HCT116 (cell line): ENCODE measurements around the gene TPMT. TPM values are rescaled to one million over a fixed set of nuclear protein-coding genes. Genes with fewer than 3 reads are reported as not detected.

Experiments used
- ATAC-seq: fragments of 200-7000 bp; cut with Tn5 transposase; 2 replicates; pipeline ENCODE4 v1.9.1; 2020; ENCODE audit warnings: mild to moderate bottlenecking, moderate library complexity
- BruUV-seq: library from RNA; stranded (reverse); fragments of 400-500 nt; replicated peaks from 2 replicates; lab custom pipeline; 2021; lab: Mats Ljungman, UMichigan
- CTCF ChIA-PET: fragments of 300-600 bp; sonication (Branson Sonifier 250); formaldehyde crosslinking; loops from one replicate; lab custom pipeline; 2021; ENCODE audit warnings: antibody characterized with exemption; lab: Charles Lee
- POLR2A ChIA-PET: fragments of 300-600, 350-600 bp; sonication (Branson Sonifier 250); formaldehyde crosslinking; loops from one replicate; lab custom pipeline; 2021; ENCODE audit warnings: antibody characterized with exemption; lab: Charles Lee
- RAD21 ChIA-PET, 2 experiments: fragments of 300-600 bp; sonication (Branson Sonifier 250); formaldehyde crosslinking; loops; one replicate each; lab custom pipeline; 2023; ENCODE audit warnings: low total read pairs in 2 of 2; ENCODE audit not compliant: uncharacterized antibody in 2 of 2, unreplicated experiment in 2 of 2, low non-redundant PET in 1 of 2; lab: Charles Lee
- DNase-seq: peaks from one replicate; pipeline ENCODE4 v3.0.0-alpha.2; 2010; ENCODE audit warnings: low read depth, low spot score
- H2AFZ ChIP-seq: fragments of 200-600 bp; shearing (Covaris generic), sonication (generic); 2 replicates; pipeline ENCODE4 v1.6.1; 2017; ENCODE audit warnings: low read depth, mixed run types, mixed read lengths, antibody characterized with exemption, low read length; ENCODE audit not compliant: poor library complexity, severe bottlenecking
- H3K27ac ChIP-seq: 2 replicates; pipeline ENCODE4 v1.5.1; 2012; ENCODE audit warnings: low read depth, low read length
- H3K27me3 ChIP-seq: fragments of 200-600 bp; sonication (generic); 2 replicates; pipeline ENCODE4 v1.6.1; 2016; ENCODE audit warnings: mixed run types, low read length, mixed read lengths; ENCODE audit not compliant: insufficient read depth
- H3K36me3 ChIP-seq, 2 experiments: fragments of 200-500 bp in 1 of 2; fragments of 200-600 bp in 1 of 2; sonication (Bioruptor generic) in 1 of 2; sonication (generic) in 1 of 2; 2 replicates each; pipeline versions ENCODE4 v1.5.1 to v1.6.1; 2014 to 2016; ENCODE audit warnings: low read length in 2 of 2, inconsistent platforms in 1 of 2, mixed read lengths in 1 of 2, mixed run types in 1 of 2; ENCODE audit not compliant: insufficient read depth in 2 of 2, control insufficient read depth in 1 of 2
- H3K4me1 ChIP-seq, 2 experiments: fragments of 200-600 bp in 1 of 2; sonication (generic) in 1 of 2; 2 replicates each; pipeline versions ENCODE4 v1.5.1 to v1.6.1; 2012 to 2017; ENCODE audit warnings: low read length in 2 of 2, inconsistent platforms in 1 of 2, mild to moderate bottlenecking in 1 of 2, mixed read lengths in 1 of 2, mixed run types in 1 of 2, moderate library complexity in 1 of 2; ENCODE audit not compliant: insufficient read depth in 2 of 2, control insufficient read depth in 1 of 2
- H3K4me2 ChIP-seq: fragments of 200-600 bp; sonication (generic); 2 replicates; pipeline ENCODE4 v1.6.1; 2017; ENCODE audit warnings: mixed run types, low read length, mixed read lengths
- H3K4me3 ChIP-seq, 2 experiments: fragments of 200-600 bp in 1 of 2; sonication (generic) in 1 of 2; replicated peaks in 1 of 2; 2 replicates each; pipeline ENCODE4 v1.5.1; 2011 to 2016; ENCODE audit warnings: low read length in 2 of 2, control low read depth in 1 of 2, low read depth in 1 of 2, mild to moderate bottlenecking in 1 of 2, mixed read lengths in 1 of 2, mixed run types in 1 of 2
- H3K79me2 ChIP-seq: fragments of 200-600 bp; sonication (generic); 2 replicates; pipeline ENCODE4 v1.6.1; 2017; ENCODE audit warnings: mild to moderate bottlenecking, mixed run types, low read length, moderate library complexity, mixed read lengths; ENCODE audit not compliant: insufficient read depth
- H3K9ac ChIP-seq: fragments of 200-600 bp; sonication (generic); 2 replicates; pipeline ENCODE4 v1.6.1; 2016; ENCODE audit warnings: low read length, mixed read lengths
- H3K9me2 ChIP-seq: fragments of 200-600 bp; sonication (generic), shearing (Covaris generic); 2 replicates; pipeline ENCODE4 v1.6.1; 2017; ENCODE audit warnings: mixed run types, mild to moderate bottlenecking, moderate library complexity; ENCODE audit not compliant: insufficient read depth
- H3K9me3 ChIP-seq, 2 experiments: fragments of 200-500 bp in 1 of 2; fragments of 200-600 bp in 1 of 2; sonication (Bioruptor generic) in 1 of 2; sonication (generic) in 1 of 2; 2 replicates each; pipeline ENCODE4 v1.6.1; 2014 to 2017; ENCODE audit warnings: low read length in 2 of 2, mixed read lengths in 2 of 2, inconsistent platforms in 1 of 2, low read depth in 1 of 2, mild to moderate bottlenecking in 1 of 2, mixed run types in 1 of 2, moderate library complexity in 1 of 2; ENCODE audit not compliant: control insufficient read depth in 1 of 2, insufficient read depth in 1 of 2
- H4K20me1 ChIP-seq: fragments of 200-600 bp; sonication (generic), shearing (Covaris generic); 2 replicates; pipeline ENCODE4 v1.6.1; 2017; ENCODE audit warnings: mixed run types, mild to moderate bottlenecking, moderate library complexity; ENCODE audit not compliant: insufficient read depth
- ATF3 ChIP-seq: IDR thresholded peaks from 2 replicates; pipeline ENCODE4 v1.6.1; 2012
- ELF1 ChIP-seq: IDR thresholded peaks from 2 replicates; pipeline ENCODE4 v1.6.1; 2012; ENCODE audit warnings: low read depth, borderline replicate concordance
- EZH2 ChIP-seq: fragments of 200-600 bp; sonication (generic); IDR thresholded peaks from 2 replicates; pipeline ENCODE4 v1.6.1; 2017; ENCODE audit warnings: antibody characterized with exemption, mixed run types
- EZH2phosphoT487 ChIP-seq: fragments of 200-600 bp; IDR thresholded peaks from 2 replicates; pipeline ENCODE4 v1.6.1; 2018; ENCODE audit warnings: antibody characterized with exemption, borderline replicate concordance
- FOSL1 ChIP-seq: IDR thresholded peaks from 2 replicates; pipeline ENCODE4 v1.6.1; 2012; ENCODE audit warnings: low read depth
- MAX ChIP-seq: IDR thresholded peaks from 2 replicates; pipeline ENCODE4 v1.6.1; 2012
- RAD21 ChIP-seq: IDR thresholded peaks from 2 replicates; pipeline ENCODE4 v1.6.1; 2012; ENCODE audit warnings: low read depth, mild to moderate bottlenecking
- REST ChIP-seq: IDR thresholded peaks from 2 replicates; pipeline ENCODE4 v1.6.1; 2012; ENCODE audit warnings: low read depth
- SP1 ChIP-seq: IDR thresholded peaks from 2 replicates; pipeline ENCODE4 v1.6.1; 2012; ENCODE audit warnings: low read depth
- SRF ChIP-seq: IDR thresholded peaks from 2 replicates; pipeline ENCODE4 v1.6.1; 2012; ENCODE audit warnings: low read depth
- TCF7L2 ChIP-seq: IDR thresholded peaks from 2 replicates; pipeline ENCODE4 v1.7.0; 2011; ENCODE audit warnings: borderline replicate concordance, inconsistent platforms; ENCODE audit not compliant: insufficient read depth, insufficient read length; ENCODE audit errors: extremely low read depth
- ZBTB33 ChIP-seq: IDR thresholded peaks from 2 replicates; pipeline ENCODE4 v1.6.1; 2011; ENCODE audit warnings: mild to moderate bottlenecking, low read length, moderate library complexity; ENCODE audit not compliant: insufficient replicate concordance; ENCODE audit errors: extremely low read depth
- ZNF274 ChIP-seq: fragments of 200-500 bp; sonication (Bioruptor generic); IDR thresholded peaks from 2 replicates; pipeline ENCODE4 v1.6.1; 2014; ENCODE audit warnings: mild to moderate bottlenecking, low read depth, low read length, inconsistent platforms
- intact Hi-C: fragments of 100-400 bp; cut with micrococcal nuclease; formaldehyde crosslinking; loops from 2 replicates; pipeline ENCODE4 v1.10.0; 2022
- total RNA-seq: library from RNA; stranded (reverse); gene quantifications from one replicate; pipeline ENCODE4 v1.2.1, GENCODE V29; 2021; ENCODE audit not compliant: unreplicated experiment

TPMT gene
- total RNA-seq, 1 experiment from 2014 or later = 10.1 TPM

GRCh38 chr6:18141805-18142590 lies 12.9 kb downstream of the TPMT start:
- Histone ChIP-seq H2AFZ (no peak overlapping the region), H3K27ac (no peak overlapping the region), H3K9ac (no peak overlapping the region), H3K4me3 (no peak overlapping the region), H3K4me2 (no peak overlapping the region), H3K9me3 (no peaks in the 10 kb centered on the region), H3K9me2 (no peaks in the 10 kb centered on the region), H4K20me1 (no peaks in the 10 kb centered on the region), H3K36me3 (0 out of 4 replicates have a peak, but pooled peaks cover 0 to 2% of the 10 kb centered on the region in 2 experiments), H3K79me2 (no peaks in the 10 kb centered on the region), H3K27me3 (no peaks in the 10 kb centered on the region), H3K4me1 (peaks cover 0 to under 1% of the 10 kb centered on the region in 2 experiments; a peak in 1 of 4 replicates)
- TF ChIP-seq ATF3 (no peak), SP1 (no peak), MAX (no peak), RAD21 (no peak), ELF1 (no peak), EZH2phosphoT487 (no peak), ZNF274 (no peak), SRF (no peak), EZH2 (no peak), TCF7L2 (no peak), REST (no peak), ZBTB33 (no peak), FOSL1 (no peak)
- ChIA-PET POLR2A (no interaction called here), RAD21 (no interaction called here), CTCF (no interaction called here)
- intact Hi-C loops = no loop called here
- DNase-seq (no peak), ATAC-seq (no peak)
- no TSS peak for BruUV-seq
